HEK293 (cell line): ENCODE data around the gene TMEM184A.

Experiments used
- GFI1B ChIP-seq: fragments of 450-650 bp; formaldehyde crosslinking; IDR thresholded peaks from 2 replicates; pipeline ENCODE4 v1.5.1; 2016; ENCODE audit warnings: missing biosample characterization, missing genetic modification characterization
- KLF16 ChIP-seq: fragments of 450-650 bp; formaldehyde crosslinking; IDR thresholded peaks from 2 replicates; pipeline ENCODE4 v1.5.1; 2017; ENCODE audit warnings: missing biosample characterization, missing genetic modification characterization
- MEIS1 ChIP-seq: sonication (generic); formaldehyde crosslinking; IDR thresholded peaks from 2 replicates; pipeline ENCODE4 v1.8.1; 2022; ENCODE audit warnings: missing genetic modification reagents, mild to moderate bottlenecking, borderline replicate concordance
- PRDM1 ChIP-seq: fragments of 450-650 bp; formaldehyde crosslinking; IDR thresholded peaks from 2 replicates; pipeline ENCODE4; 2016; ENCODE audit warnings: missing biosample characterization, missing genetic modification characterization
- TRIM28 ChIP-seq: IDR thresholded peaks from 2 replicates; pipeline ENCODE4 v1.6.1; 2011; ENCODE audit warnings: low read length, control low read depth, borderline replicate concordance
- YY1 ChIP-seq: fragments of 450-650 bp; formaldehyde crosslinking; IDR thresholded peaks from 2 replicates; pipeline ENCODE4 v1.5.1; 2018; ENCODE audit warnings: missing biosample characterization, missing genetic modification characterization
- ZBTB1 ChIP-seq: fragments of 450-650 bp; formaldehyde crosslinking; IDR thresholded peaks from 2 replicates; pipeline ENCODE4 v1.5.1; 2016; ENCODE audit warnings: missing biosample characterization, missing genetic modification characterization
- ZBTB20 ChIP-seq: fragments of 450-650 bp; formaldehyde crosslinking; IDR thresholded peaks from 2 replicates; pipeline ENCODE4 v1.5.1; 2016; ENCODE audit warnings: missing biosample characterization, missing genetic modification characterization
- ZFP41 ChIP-seq: fragments of 450-650 bp; formaldehyde crosslinking; IDR thresholded peaks from 2 replicates; pipeline ENCODE4 v1.5.1; 2016; ENCODE audit warnings: missing biosample characterization, missing genetic modification characterization, borderline replicate concordance
- ZNF169 ChIP-seq: fragments of 450-650 bp; formaldehyde crosslinking; IDR thresholded peaks from 2 replicates; pipeline ENCODE4 v1.5.1; 2016; ENCODE audit warnings: missing biosample characterization, missing genetic modification characterization
- ZNF174 ChIP-seq: fragments of 450-650 bp; formaldehyde crosslinking; IDR thresholded peaks from 2 replicates; pipeline ENCODE4 v1.5.0; 2017; ENCODE audit warnings: missing biosample characterization, mild to moderate bottlenecking, missing genetic modification characterization
- ZNF221 ChIP-seq: fragments of 450-650 bp; formaldehyde crosslinking; IDR thresholded peaks from 2 replicates; pipeline ENCODE4 v1.5.1; 2017; ENCODE audit warnings: missing biosample characterization, missing genetic modification characterization, borderline replicate concordance
- ZNF292 ChIP-seq: fragments of 450-650 bp; formaldehyde crosslinking; IDR thresholded peaks from 2 replicates; pipeline ENCODE4 v1.5.1; 2016; ENCODE audit warnings: low read depth, missing biosample characterization, missing genetic modification characterization, borderline replicate concordance
- ZNF37A ChIP-seq: fragments of 450-650 bp; IDR thresholded peaks from 2 replicates; pipeline ENCODE4 v1.5.1; 2018; ENCODE audit warnings: missing biosample characterization, missing genetic modification characterization
- ZNF433 ChIP-seq: fragments of 450-650 bp; formaldehyde crosslinking; IDR thresholded peaks from 2 replicates; pipeline ENCODE4 v1.5.1; 2016; ENCODE audit warnings: missing biosample characterization, missing genetic modification characterization, low read depth
- ZNF521 ChIP-seq: fragments of 450-650 bp; formaldehyde crosslinking; IDR thresholded peaks from 2 replicates; pipeline ENCODE4 v1.5.1; 2017; ENCODE audit warnings: missing biosample characterization, mild to moderate bottlenecking, missing genetic modification characterization
- ZNF544 ChIP-seq: fragments of 450-650 bp; formaldehyde crosslinking; IDR thresholded peaks from 2 replicates; pipeline ENCODE4 v1.5.0; 2017; ENCODE audit warnings: missing biosample characterization, missing genetic modification characterization
- ZNF548 ChIP-seq: fragments of 450-650 bp; formaldehyde crosslinking; IDR thresholded peaks from 2 replicates; pipeline ENCODE4 v1.5.1; 2016; ENCODE audit warnings: missing biosample characterization, missing genetic modification characterization
- ZNF596 ChIP-seq: fragments of 450-650 bp; IDR thresholded peaks from 2 replicates; pipeline ENCODE4 v1.5.0; 2018; ENCODE audit warnings: missing biosample characterization, mild to moderate bottlenecking, missing genetic modification characterization, moderate library complexity
- ZNF658 ChIP-seq: fragments of 450-650 bp; formaldehyde crosslinking; IDR thresholded peaks from 2 replicates; pipeline ENCODE4; 2016; ENCODE audit warnings: missing biosample characterization, missing genetic modification characterization
- ZNF76 ChIP-seq: fragments of 450-650 bp; formaldehyde crosslinking; IDR thresholded peaks from 2 replicates; pipeline ENCODE4; 2016; ENCODE audit warnings: low read depth, missing biosample characterization, missing genetic modification characterization, borderline replicate concordance
- ZNF785 ChIP-seq: fragments of 450-650 bp; formaldehyde crosslinking; IDR thresholded peaks from 2 replicates; pipeline ENCODE4 v1.5.1; 2016; ENCODE audit warnings: missing biosample characterization, missing genetic modification characterization
- ZNF837 ChIP-seq: fragments of 450-650 bp; formaldehyde crosslinking; IDR thresholded peaks from 2 replicates; pipeline ENCODE4 v1.5.1; 2016; ENCODE audit warnings: missing biosample characterization, missing genetic modification characterization
- ZSCAN30 ChIP-seq: fragments of 450-650 bp; IDR thresholded peaks from 2 replicates; pipeline ENCODE4 v1.5.1; 2018; ENCODE audit warnings: missing biosample characterization, mild to moderate bottlenecking, missing genetic modification characterization, moderate library complexity
- TF ChIP-seq, protein P1 (sequence below): fragments of 450-650 bp; formaldehyde crosslinking; IDR thresholded peaks from 2 replicates; pipeline ENCODE4 v1.5.1; 2016; ENCODE audit warnings: missing biosample characterization, missing genetic modification characterization
- TF ChIP-seq, protein P2 (sequence below): fragments of 450-650 bp; formaldehyde crosslinking; IDR thresholded peaks from 2 replicates; pipeline ENCODE4 v1.5.1; 2016; ENCODE audit warnings: missing biosample characterization, missing genetic modification characterization
- TF ChIP-seq, protein P3 (sequence below): fragments of 450-650 bp; formaldehyde crosslinking; IDR thresholded peaks from 2 replicates; pipeline ENCODE4 v1.5.1; 2016; ENCODE audit warnings: missing biosample characterization, missing genetic modification characterization, low read depth
- TF ChIP-seq, protein P4 (sequence below): fragments of 450-650 bp; formaldehyde crosslinking; conservative IDR thresholded peaks from 2 replicates; pipeline ENCODE4 v1.5.1; 2016; ENCODE audit warnings: low read depth, missing biosample characterization, missing genetic modification characterization

The TMEM184A gene

DNA sequence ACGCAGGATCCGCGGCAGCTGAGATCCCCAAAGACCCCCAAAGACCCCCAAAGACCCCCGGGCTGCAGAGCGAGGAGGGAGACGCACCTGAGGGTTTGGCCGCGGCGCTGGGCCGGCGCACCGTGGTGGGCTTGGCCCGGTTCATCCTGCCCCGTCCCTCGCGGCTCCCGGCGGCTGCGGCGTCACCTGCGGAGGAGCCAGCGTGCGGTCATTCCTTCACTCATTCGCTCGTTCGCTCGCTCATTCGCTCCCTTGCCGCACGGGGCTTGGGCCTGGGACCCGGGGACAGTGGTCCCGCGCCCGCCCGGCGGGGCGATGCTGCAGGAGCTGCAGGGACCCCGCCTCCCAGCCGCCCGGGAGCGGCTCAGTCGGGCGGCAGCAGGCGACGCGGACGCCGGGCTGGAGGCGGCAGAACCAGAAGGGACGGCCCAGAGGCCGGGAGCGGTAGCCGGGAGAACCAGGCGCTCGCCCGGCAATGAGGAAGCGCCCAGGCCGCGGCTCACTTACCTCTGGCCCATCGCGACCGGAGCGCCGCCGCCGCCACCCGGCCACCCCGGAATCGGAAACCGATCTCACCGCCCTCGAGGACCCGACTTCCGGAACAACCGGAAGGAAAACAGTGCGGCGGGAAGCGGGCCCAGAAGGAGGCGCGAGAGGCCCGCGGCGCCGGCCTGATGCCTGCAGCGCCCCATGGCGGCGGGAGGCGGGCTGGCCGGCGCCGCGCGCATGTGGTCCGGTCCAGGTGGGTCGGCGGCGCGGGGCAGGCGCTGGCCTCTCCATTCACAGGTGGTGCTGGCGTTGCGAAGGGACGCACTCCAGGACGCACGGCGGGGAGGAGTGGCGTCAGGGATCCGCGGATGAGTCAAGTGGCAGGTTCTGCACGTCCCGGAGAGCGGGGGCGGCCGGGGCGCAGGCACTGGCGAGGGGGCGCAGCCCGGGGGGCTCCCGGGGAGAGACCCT is 51.9 kb downstream of the TMEM184A start, which contains the start of gene INTS1 (continued):
- TF ChIP-seq ZNF785 (tag by site-specific recombination) = no peak
- TF ChIP-seq KLF16 (tag by site-specific recombination) = no peak
- no peak for TF ChIP-seq ZNF174 (tag by site-specific recombination)
- TF ChIP-seq ZNF596 (tag by site-specific recombination) = 0 out of 2 replicates have a peak, but pooled peaks have one; percentile 12
- TF ChIP-seq ZNF37A (tag by site-specific recombination) = no peak
- no peak for TF ChIP-seq ZNF837
- TF ChIP-seq, protein P1, sequence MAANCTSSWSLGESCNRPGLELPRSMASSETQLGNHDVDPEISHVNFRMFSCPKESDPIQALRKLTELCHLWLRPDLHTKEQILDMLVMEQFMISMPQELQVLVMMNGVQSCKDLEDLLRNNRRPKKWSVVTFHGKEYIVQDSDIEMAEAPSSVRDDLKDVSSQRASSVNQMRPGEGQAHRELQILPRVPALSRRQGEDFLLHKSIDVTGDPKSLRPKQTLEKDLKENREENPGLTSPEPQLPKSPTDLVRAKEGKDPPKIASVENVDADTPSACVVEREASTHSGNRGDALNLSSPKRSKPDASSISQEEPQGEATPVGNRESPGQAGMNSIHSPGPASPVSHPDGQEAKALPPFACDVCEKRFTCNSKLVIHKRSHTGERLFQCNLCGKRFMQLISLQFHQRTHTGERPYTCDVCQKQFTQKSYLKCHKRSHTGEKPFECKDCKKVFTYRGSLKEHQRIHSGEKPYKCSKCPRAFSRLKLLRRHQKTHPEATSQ (tag by site-specific recombination) = no peak
- no peak for TF ChIP-seq ZNF169 (tag by site-specific recombination)
- TF ChIP-seq, protein P2, sequence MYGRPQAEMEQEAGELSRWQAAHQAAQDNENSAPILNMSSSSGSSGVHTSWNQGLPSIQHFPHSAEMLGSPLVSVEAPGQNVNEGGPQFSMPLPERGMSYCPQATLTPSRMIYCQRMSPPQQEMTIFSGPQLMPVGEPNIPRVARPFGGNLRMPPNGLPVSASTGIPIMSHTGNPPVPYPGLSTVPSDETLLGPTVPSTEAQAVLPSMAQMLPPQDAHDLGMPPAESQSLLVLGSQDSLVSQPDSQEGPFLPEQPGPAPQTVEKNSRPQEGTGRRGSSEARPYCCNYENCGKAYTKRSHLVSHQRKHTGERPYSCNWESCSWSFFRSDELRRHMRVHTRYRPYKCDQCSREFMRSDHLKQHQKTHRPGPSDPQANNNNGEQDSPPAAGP (tag by site-specific recombination) = no peak
- TF ChIP-seq ZNF544 (tag by site-specific recombination) = no peak
- TF ChIP-seq, protein P3, sequence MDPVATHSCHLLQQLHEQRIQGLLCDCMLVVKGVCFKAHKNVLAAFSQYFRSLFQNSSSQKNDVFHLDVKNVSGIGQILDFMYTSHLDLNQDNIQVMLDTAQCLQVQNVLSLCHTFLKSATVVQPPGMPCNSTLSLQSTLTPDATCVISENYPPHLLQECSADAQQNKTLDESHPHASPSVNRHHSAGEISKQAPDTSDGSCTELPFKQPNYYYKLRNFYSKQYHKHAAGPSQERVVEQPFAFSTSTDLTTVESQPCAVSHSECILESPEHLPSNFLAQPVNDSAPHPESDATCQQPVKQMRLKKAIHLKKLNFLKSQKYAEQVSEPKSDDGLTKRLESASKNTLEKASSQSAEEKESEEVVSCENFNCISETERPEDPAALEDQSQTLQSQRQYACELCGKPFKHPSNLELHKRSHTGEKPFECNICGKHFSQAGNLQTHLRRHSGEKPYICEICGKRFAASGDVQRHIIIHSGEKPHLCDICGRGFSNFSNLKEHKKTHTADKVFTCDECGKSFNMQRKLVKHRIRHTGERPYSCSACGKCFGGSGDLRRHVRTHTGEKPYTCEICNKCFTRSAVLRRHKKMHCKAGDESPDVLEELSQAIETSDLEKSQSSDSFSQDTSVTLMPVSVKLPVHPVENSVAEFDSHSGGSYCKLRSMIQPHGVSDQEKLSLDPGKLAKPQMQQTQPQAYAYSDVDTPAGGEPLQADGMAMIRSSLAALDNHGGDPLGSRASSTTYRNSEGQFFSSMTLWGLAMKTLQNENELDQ (tag by site-specific recombination) = no peak
- TF ChIP-seq ZBTB20 (tag by site-specific recombination) = peak; percentile 84
- TF ChIP-seq ZBTB1 (tag by site-specific recombination) = no peak
- TF ChIP-seq ZNF658 = no peak
- TF ChIP-seq ZSCAN30 (tag by site-specific recombination) = peak; percentile 73
- no peak for TF ChIP-seq ZNF221 (tag by site-specific recombination)
- no peak for TF ChIP-seq ZNF433 (tag by site-specific recombination)
- no peak for TF ChIP-seq MEIS1 (CRISPR knock-in tag)
- no peak for TF ChIP-seq YY1 (tag by site-specific recombination)
- TF ChIP-seq ZFP41 (tag by site-specific recombination) = no peak
- no peak for TF ChIP-seq ZNF521 (tag by site-specific recombination)
- TF ChIP-seq ZNF292 (tag by site-specific recombination) = no peak
- TF ChIP-seq, protein P4, sequence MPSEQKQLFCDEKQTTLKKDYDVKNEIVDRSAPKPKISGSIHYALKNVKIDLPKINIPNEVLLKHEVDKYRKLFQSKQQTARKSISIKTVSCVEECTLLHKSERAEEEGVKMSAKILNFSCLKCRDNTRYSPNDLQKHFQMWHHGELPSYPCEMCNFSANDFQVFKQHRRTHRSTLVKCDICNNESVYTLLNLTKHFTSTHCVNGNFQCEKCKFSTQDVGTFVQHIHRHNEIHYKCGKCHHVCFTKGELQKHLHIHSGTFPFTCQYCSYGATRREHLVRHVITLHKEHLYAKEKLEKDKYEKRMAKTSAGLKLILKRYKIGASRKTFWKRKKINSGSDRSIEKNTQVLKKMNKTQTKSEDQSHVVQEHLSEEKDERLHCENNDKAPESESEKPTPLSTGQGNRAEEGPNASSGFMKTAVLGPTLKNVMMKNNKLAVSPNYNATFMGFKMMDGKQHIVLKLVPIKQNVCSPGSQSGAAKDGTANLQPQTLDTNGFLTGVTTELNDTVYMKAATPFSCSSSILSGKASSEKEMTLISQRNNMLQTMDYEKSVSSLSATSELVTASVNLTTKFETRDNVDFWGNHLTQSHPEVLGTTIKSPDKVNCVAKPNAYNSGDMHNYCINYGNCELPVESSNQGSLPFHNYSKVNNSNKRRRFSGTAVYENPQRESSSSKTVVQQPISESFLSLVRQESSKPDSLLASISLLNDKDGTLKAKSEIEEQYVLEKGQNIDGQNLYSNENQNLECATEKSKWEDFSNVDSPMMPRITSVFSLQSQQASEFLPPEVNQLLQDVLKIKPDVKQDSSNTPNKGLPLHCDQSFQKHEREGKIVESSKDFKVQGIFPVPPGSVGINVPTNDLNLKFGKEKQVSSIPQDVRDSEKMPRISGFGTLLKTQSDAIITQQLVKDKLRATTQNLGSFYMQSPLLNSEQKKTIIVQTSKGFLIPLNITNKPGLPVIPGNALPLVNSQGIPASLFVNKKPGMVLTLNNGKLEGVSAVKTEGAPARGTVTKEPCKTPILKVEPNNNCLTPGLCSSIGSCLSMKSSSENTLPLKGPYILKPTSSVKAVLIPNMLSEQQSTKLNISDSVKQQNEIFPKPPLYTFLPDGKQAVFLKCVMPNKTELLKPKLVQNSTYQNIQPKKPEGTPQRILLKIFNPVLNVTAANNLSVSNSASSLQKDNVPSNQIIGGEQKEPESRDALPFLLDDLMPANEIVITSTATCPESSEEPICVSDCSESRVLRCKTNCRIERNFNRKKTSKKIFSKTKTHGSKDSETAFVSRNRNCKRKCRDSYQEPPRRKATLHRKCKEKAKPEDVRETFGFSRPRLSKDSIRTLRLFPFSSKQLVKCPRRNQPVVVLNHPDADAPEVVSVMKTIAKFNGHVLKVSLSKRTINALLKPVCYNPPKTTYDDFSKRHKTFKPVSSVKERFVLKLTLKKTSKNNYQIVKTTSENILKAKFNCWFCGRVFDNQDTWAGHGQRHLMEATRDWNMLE (tag by site-specific recombination) = peak; percentile 99
- no peak for TF ChIP-seq TRIM28
- TF ChIP-seq ZNF76 (tag by site-specific recombination) = 0 out of 2 replicates have a peak, but pooled peaks have one; percentile 19
- no peak for TF ChIP-seq PRDM1 (tag by site-specific recombination)
- no peak for TF ChIP-seq ZNF548 (tag by site-specific recombination)
- no peak for TF ChIP-seq GFI1B (tag by site-specific recombination)
